GM19240 (cell line): ENCODE data around the gene AREG.

Experiments used
- DNase-seq: peaks from one replicate; pipeline ENCODE4 v3.0.0; 2011; ENCODE audit warnings: low spot score; ENCODE audit not compliant: insufficient read length

The AREG gene

DNA sequence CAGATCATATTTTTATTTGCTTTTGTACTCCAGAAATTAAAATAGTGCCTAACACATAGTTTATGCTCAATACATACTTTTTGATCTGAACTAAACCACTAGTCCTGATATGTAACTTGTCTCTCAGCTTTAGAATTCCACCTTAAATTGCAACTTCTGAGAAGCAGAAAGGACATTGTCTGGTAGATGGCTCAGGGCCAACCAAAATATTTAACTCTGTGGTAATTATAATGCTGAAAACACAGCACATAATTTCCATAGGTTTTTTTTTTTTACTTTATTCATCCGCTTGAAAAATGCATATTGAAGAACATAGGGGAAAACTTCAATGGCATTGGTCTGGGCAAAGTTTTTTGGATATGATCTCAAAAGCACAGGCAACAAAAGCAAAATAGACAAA lies 59.3 kb downstream of the AREG start:
- no peak for DNase-seq
